ENCODE data around the gene NOX3.

Gene NOX3

GRCh38 chr6:155412335-155412734 lies 43.3 kb downstream of the NOX3 start:
- no peak for ATAC-seq

GRCh38 chr6:155411154-155412052 lies 44.2 kb downstream of the NOX3 start:
- ATAC-seq = no peak
- TF ChIP-seq ZFP30 (CRISPR knock-in tag; IDR thresholded peaks at IDR 0.05) = no peak
- TF ChIP-seq CSRNP3 (CRISPR knock-in tag; IDR thresholded peaks at IDR 0.05) = no peak
- no peak for TF ChIP-seq CSDC2 (CRISPR knock-in tag; IDR thresholded peaks at IDR 0.05)
- TF ChIP-seq PATZ1 (CRISPR knock-in tag; IDR thresholded peaks at IDR 0.05; ENCODE audit: borderline replicate concordance) = no peak
- TF ChIP-seq TSHZ2 (CRISPR knock-in tag; IDR thresholded peaks at IDR 0.05) = no peak
- no peak for TF ChIP-seq ARNTL (CRISPR knock-in tag; IDR thresholded peaks at IDR 0.05; ENCODE audit: borderline replicate concordance, low read depth)
- no peak for TF ChIP-seq RARB (CRISPR knock-in tag; IDR thresholded peaks at IDR 0.05)
- TF ChIP-seq POU6F1 (CRISPR knock-in tag; IDR thresholded peaks at IDR 0.05; ENCODE audit: borderline replicate concordance, low read depth) = no peak
- TF ChIP-seq ZNF8 (CRISPR knock-in tag; IDR thresholded peaks at IDR 0.05) = no peak
- TF ChIP-seq SNAI2 (CRISPR knock-in tag; IDR thresholded peaks at IDR 0.05) = no peak

More at GRCh38 chr6:155412335-155412734, 43.3 kb downstream of the NOX3 start:
- TF ChIP-seq ZC3H10 (CRISPR knock-in tag; IDR thresholded peaks at IDR 0.05) = no peak
- no peak for TF ChIP-seq TOX (CRISPR knock-in tag; IDR thresholded peaks at IDR 0.05; ENCODE audit: borderline replicate concordance)
- TF ChIP-seq POU6F1 (CRISPR knock-in tag; IDR thresholded peaks at IDR 0.05; ENCODE audit: borderline replicate concordance, low read depth) = no peak
- TF ChIP-seq ZNF70 (CRISPR knock-in tag; IDR thresholded peaks at IDR 0.05) = no peak
- TF ChIP-seq GLIS3 (CRISPR knock-in tag; IDR thresholded peaks at IDR 0.05) = no peak
- TF ChIP-seq ZNF8 (CRISPR knock-in tag; IDR thresholded peaks at IDR 0.05) = no peak
- TF ChIP-seq OSR1 (CRISPR knock-in tag; IDR thresholded peaks at IDR 0.05) = no peak
- TF ChIP-seq TCF4 (CRISPR knock-in tag; IDR thresholded peaks at IDR 0.05; ENCODE audit: borderline replicate concordance) = no peak
- no peak for TF ChIP-seq CSDC2 (CRISPR knock-in tag; IDR thresholded peaks at IDR 0.05)
- TF ChIP-seq ZNF565 (CRISPR knock-in tag; conservative IDR thresholded peaks at IDR 0.05; ENCODE audit: low read depth) = no peak
- no peak for TF ChIP-seq TSHZ2 (CRISPR knock-in tag; IDR thresholded peaks at IDR 0.05)
- no peak for TF ChIP-seq ESRRG (CRISPR knock-in tag; IDR thresholded peaks at IDR 0.05)
- no peak for TF ChIP-seq CREB5 (CRISPR knock-in tag; IDR thresholded peaks at IDR 0.05; ENCODE audit: low read depth)
- no peak for TF ChIP-seq ARNTL (CRISPR knock-in tag; IDR thresholded peaks at IDR 0.05; ENCODE audit: borderline replicate concordance, low read depth)
- TF ChIP-seq ZFP30 (CRISPR knock-in tag; IDR thresholded peaks at IDR 0.05) = no peak
- TF ChIP-seq RARB (CRISPR knock-in tag; IDR thresholded peaks at IDR 0.05) = no peak
- no peak for TF ChIP-seq SNAI2 (CRISPR knock-in tag; IDR thresholded peaks at IDR 0.05)

All from SK-N-SH treated with all-trans-retinoic acid at 6 μM for 48 hours (cell line).